ENCODE results near the gene PPP1R13B. TPM values are rescaled to one million over a fixed set of nuclear protein-coding genes. Genes with fewer than 3 reads are reported as not detected.

PPP1R13B gene
- total RNA-seq, 1 donor from 2014 or later = 16.2 TPM

DNA sequence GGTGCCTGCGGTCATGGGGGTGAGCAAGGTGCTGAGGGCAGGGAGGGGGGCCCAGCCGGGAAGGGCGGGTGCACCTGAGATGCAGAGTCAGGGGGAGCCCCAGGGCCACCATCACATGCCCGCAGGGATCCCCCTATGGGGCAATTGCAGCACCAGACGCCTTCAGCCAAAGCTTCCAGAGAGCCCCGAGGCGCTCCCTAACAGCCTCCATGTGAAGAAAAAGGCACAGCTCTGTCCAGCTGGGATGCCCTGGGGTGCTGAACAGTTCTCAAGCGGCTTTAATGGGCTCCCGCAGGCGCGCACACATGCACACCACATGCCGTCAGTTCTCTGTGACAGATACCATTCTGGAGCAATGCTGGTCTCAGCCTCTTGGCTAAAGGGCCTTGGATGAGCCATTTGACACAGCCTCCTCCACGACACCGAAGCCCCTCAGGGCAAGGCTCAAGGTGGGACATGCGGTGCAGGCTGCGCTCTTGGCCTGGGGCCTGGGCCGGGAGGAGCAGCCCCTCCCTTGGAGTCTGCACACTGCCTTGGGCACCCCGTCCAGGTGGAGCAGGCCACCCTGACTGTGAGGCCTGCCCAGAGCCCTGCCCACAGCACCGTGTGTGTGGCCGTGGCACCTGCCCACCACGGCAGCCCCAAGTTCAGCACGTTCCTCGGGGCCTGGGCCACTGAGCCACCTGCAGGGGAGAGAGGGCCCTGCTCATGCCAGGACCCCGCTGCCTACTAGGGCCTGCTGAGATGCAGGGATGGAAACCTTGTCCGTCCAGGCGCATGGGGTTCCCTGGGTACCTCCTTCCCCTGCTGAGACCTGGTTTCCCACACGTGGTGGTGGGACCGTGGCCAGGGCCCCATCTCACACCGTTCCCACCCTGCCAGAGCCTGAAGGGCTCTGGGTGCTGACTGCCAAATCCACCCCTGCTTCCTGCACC is 139.8 kb downstream of the PPP1R13B start:
- POLR2A ChIA-PET = no interaction called here
- H3K27me3 Mint-ChIP-seq = no peaks in the 10 kb centered on the region
- CTCF ChIA-PET = no interaction called here
- intact Hi-C loops (cut with micrococcal nuclease) = no loop called here
- no peak for DNase-seq
- H3K36me3 Mint-ChIP-seq (ENCODE audit: low read depth) = peaks cover 48% of the 10 kb centered on the region
- H3K4me3 Mint-ChIP-seq = no peak overlapping the region
- no peaks in the 10 kb centered on the region for H3K9me3 Mint-ChIP-seq
- peaks cover 13% of the 10 kb centered on the region for H3K4me1 Mint-ChIP-seq
- no peak for ATAC-seq (ENCODE audit: low read depth)
- TF ChIP-seq, protein P1, sequence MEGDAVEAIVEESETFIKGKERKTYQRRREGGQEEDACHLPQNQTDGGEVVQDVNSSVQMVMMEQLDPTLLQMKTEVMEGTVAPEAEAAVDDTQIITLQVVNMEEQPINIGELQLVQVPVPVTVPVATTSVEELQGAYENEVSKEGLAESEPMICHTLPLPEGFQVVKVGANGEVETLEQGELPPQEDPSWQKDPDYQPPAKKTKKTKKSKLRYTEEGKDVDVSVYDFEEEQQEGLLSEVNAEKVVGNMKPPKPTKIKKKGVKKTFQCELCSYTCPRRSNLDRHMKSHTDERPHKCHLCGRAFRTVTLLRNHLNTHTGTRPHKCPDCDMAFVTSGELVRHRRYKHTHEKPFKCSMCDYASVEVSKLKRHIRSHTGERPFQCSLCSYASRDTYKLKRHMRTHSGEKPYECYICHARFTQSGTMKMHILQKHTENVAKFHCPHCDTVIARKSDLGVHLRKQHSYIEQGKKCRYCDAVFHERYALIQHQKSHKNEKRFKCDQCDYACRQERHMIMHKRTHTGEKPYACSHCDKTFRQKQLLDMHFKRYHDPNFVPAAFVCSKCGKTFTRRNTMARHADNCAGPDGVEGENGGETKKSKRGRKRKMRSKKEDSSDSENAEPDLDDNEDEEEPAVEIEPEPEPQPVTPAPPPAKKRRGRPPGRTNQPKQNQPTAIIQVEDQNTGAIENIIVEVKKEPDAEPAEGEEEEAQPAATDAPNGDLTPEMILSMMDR (IDR thresholded peaks at IDR 0.05) = no peak
- no peak overlapping the region for H3K27ac Mint-ChIP-seq

DNA sequence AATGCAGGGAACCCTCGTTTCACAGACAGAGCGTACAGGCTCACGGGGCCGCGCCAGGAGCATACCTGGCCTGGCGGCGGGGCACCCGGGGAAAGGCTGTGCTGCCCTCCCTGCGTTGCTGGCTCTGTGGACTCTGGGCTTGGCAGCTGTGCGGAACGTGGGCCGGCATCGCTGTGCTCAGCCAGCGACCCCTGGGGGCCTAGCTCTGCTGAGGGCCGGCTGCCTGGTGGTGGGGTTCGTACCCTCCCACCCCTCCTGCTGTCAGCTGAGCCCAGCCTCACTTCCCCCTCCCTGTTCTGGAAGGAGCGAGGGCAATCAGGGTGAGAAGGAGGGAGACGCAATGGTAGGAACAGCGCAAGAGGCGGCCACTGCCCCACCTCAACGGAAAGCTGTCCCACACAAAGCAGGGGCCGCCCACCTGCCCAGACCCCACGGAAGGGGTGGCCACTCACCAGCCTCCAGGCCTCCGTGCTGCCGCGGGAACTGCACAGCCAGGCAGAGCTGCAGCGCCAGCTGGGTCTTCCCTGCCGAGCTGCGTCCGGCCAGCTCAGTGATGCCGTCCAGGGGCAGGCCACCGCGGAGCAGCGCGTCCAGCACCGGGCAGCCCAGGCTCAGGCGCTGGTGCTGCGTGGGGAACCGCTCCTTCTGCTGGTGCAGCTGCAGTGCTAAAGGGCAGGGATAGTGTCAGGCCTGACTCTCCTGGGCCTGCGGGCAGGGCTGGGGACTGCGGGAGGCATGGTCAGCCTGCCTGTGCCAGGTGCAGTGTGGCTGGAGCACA is 140.6 kb downstream of the PPP1R13B start:
- Mint-ChIP-seq H3K4me3 (no peak overlapping the region), H3K27me3 (no peaks in the 10 kb centered on the region), H3K9me3 (no peaks in the 10 kb centered on the region), H3K27ac (no peak overlapping the region), H3K36me3 (ENCODE audit: low read depth) (peaks cover 52% of the 10 kb centered on the region), H3K4me1 (peaks cover 21% of the 10 kb centered on the region)
- ChIA-PET CTCF (no interaction called here), POLR2A (no interaction called here)
- intact Hi-C loops (cut with micrococcal nuclease) = no loop called here
- ATAC-seq (ENCODE audit: low read depth) = no peak
- TF ChIP-seq, protein P1 (IDR thresholded peaks at IDR 0.05) = no peak
- DNase-seq = no peak

DNA sequence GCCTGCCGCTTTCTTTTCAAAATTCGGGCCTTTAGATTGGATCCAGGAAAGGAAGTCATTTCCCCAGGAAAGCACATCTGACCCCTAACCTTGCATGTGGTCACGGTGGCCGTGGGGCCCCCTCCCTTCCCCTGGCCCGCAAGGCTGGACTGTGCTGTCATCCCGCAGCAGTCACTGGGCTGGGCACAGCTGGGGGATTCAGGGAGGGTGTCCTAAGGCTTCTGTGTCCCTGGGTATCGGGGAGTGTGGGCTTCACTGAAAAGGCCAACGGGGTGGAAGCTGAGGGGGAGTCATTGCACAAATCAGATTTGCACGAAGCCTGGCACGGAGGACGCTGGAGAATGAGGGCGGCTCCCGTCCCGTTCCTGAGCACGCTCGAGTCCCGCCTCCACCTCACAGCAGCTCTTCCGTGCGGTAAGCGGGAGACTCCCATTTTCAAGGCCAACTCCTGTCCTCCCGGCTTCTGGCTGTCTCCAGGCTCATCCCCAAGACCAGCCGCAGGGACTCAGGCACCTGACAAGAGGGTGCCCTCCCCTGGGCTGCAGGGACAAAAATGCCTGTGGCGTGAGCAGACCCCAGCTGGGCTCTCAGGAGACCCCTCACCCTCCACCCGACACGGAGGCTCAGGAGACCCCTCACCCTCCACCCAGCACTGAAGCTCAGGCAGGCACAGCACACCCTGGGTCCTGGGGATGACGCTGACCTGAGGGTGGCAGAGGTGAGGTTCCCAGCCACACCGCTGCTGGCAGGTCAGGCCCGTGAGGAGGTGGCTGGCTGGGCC is 141.7 kb downstream of the PPP1R13B start:
- ChIA-PET CTCF (no interaction called here), POLR2A (interaction anchor here (0.9 kb wide), 1 partner anchor 10 kb away, joined by 3 read pairs; the partner anchor contains the start of gene ZFYVE21)
- no peaks in the 10 kb centered on the region for H3K27me3 Mint-ChIP-seq
- no peak for DNase-seq
- H3K4me1 Mint-ChIP-seq = peaks cover 32% of the 10 kb centered on the region
- intact Hi-C loops (cut with micrococcal nuclease) = no loop called here
- H3K9me3 Mint-ChIP-seq = no peaks in the 10 kb centered on the region
- TF ChIP-seq, protein P1 (IDR thresholded peaks at IDR 0.05) = no peak
- no peak for ATAC-seq (ENCODE audit: low read depth)
- peaks cover 50% of the 10 kb centered on the region for H3K36me3 Mint-ChIP-seq (ENCODE audit: low read depth)
- no peak overlapping the region for H3K4me3 Mint-ChIP-seq
- no peak overlapping the region for H3K27ac Mint-ChIP-seq

DNA sequence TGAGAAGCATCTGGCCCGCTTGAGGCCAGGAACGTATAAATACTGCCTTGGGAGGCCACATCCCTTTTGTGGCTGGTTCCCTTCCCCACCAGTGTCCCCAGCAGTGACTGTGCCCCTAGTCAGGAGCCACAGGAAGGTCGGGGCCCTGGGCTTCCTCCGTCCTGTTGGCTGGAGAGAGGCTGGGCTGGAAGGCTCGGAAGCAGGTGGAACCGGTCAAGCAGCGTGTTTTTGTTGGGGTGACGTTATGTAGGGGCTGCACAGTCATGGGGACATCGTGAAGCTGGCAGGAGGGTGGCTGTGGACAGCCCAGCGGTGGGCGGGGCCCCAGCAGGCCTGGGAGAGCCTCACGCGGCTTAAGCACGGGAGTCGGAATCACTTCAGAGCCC is 142.3 kb downstream of the PPP1R13B start:
- peaks cover 34% of the 10 kb centered on the region for H3K4me1 Mint-ChIP-seq
- POLR2A ChIA-PET = interaction anchor here (0.9 kb wide), 1 partner anchor 11 kb away, joined by 3 read pairs; the partner anchor contains the start of gene ZFYVE21
- DNase-seq (no peak), ATAC-seq (ENCODE audit: low read depth) (no peak)
- no peaks in the 10 kb centered on the region for H3K27me3 Mint-ChIP-seq
- H3K36me3 Mint-ChIP-seq (ENCODE audit: low read depth) = peaks cover 50% of the 10 kb centered on the region
- no peak overlapping the region for H3K27ac Mint-ChIP-seq
- no peaks in the 10 kb centered on the region for H3K9me3 Mint-ChIP-seq
- CTCF ChIA-PET = no interaction called here
- TF ChIP-seq, protein P1 (IDR thresholded peaks at IDR 0.05) = no peak
- no peak overlapping the region for H3K4me3 Mint-ChIP-seq
- intact Hi-C loops (cut with micrococcal nuclease) = no loop called here

Data from activated B cell treated with CpG ODN at 0.5 μM for 24 hours (primary cell).